HG02642 (cell line): ENCODE data around the gene REV3L.
"Not testable (repeated sequence)": the region's sequence is repeated elsewhere in the genome, so short reads cannot be mapped to it uniquely, and the experiment has no call there.

ENCODE experiments used
- ATAC-seq: cut with Tn5 transposase; IDR thresholded peaks from one replicate; pipeline ENCODE4 v1.9.1; 2021; ENCODE audit warnings: mild to moderate bottlenecking; ENCODE audit not compliant: unreplicated experiment, poor library complexity

The REV3L gene

GRCh38 chr6:111269401-111269970 lies 213.5 kb downstream of the REV3L start:
- ATAC-seq: no peak

- no peak for ATAC-seq
These were observed 215.2 kb downstream of the REV3L start for GRCh38 chr6:111267764-111268333.

DNA sequence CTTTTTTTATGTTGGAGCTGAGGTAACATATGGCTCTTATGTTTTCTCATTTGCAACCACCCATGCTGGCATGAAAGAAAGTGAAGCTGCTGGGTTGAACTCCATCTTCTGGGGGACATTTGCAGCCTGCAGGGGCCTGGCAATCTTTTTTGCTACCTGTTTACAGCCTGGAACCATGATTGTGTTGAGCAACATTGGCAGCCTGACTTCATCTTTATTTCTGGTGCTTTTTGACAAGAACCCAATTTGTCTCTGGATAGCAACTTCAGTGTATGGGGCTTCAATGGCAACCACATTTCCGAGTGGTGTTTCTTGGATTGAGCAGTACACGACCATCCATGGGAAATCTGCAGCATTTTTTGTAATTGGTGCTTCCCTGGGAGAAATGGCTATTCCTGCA lies 216.7 kb downstream of the REV3L start:
- no peak for ATAC-seq

- no peak for ATAC-seq
These were observed 217.2 kb downstream of the REV3L start for GRCh38 chr6:111265842-111266241.

GRCh38 chr6:111263837-111264236 lies 219.2 kb downstream of the REV3L start:
- no peak for ATAC-seq

DNA sequence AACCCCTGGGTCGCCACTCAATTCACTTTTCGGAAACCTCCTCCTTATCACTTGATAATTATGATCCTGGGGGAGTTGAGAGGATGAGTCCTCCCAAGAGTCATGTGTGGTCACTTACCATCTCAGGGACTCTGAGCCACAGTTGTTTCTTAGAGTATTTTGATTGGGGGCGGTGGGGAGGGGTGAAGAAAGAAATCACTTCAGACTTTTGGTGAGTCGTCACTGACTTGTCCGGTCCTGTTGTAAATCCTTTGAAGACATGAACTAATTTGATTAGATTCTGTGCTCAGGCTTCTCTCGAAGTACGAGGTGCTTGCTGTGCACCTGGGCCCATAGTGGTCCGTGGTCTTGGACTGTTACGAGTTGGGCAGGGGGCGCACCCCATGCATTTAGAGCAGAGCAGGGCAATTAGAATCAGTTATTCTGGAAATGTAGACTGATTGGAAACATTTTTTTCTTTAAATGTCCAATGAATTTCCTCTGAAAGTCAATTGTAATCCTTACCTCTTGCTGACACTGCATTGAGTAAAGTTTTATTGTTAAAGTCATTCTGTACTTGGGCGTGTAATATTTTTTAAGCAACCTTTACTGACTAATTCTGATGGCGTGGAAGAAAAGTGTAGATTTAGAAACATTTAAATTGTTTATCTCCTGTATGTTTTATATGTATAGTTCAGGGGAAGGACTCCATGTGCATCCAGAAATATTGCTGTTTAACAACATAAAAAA lies 222.3 kb downstream of the REV3L start:
- no peak for ATAC-seq

DNA sequence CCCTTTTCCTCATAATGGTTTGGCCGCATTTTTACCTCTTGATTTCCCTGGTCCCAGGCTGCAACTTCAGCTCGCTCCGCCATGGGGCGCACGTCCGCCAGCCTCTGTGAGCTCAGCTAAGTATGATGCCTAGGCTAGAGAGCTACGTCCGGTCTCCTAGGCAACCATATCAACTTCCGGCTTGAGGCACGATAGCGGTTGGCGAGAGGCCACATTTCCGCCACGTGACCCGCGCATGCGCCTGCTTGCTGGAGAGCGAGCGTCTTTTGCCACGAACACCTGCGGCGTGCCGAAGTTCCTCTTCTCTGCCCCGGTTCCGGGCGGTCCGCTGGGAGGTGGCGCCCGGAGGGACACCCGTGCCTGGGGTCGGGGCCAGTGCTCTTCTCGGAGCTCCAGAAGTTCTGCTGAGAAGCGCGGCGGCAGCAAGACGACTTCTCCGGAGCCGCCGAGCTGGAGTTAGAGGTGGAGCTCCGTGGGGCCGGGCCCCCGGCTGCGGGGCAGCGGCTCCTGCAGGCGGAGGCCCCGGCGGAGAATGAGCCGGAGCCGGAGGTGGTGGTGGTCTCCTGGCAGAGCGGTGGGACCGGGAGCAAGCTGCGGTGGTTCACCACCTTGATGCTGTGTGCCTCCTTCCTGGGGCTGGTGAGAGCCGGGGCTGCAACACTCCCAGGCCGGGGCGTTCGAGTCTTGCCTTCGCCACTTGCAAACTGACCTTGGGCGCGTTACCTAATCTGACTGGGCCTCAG lies 223.8 kb downstream of the REV3L start:
- peak; percentile 99 for ATAC-seq

GRCh38 chr6:111258615-111259088 lies 224.4 kb downstream of the REV3L start:
- ATAC-seq: no peak

DNA sequence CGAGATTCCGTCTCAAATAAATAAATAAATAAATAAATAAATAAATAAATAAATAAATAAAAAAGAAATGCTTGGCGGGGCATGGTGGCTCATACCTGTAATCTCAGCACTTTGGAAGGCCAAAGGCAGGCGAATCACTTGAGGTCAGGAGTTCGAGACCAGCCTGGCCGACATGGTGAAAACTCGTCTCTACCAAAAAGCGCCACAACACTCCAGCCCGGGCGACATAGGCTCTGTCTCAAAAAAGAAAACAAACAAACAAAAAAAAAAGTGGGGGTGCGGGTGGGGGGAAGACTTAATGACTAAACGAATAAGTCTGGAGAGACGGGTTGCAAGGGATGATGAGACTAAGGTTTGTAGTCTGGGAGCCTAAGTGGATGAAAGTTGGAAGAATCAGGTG lies 225.0 kb downstream of the REV3L start:
- ATAC-seq: no peak

- no peak for ATAC-seq
These were observed 226.4 kb downstream of the REV3L start for GRCh38 chr6:111256646-111257045.

GRCh38 chr6:111255838-111256237 lies 227.2 kb downstream of the REV3L start:
- ATAC-seq: not testable (repeated sequence)

DNA sequence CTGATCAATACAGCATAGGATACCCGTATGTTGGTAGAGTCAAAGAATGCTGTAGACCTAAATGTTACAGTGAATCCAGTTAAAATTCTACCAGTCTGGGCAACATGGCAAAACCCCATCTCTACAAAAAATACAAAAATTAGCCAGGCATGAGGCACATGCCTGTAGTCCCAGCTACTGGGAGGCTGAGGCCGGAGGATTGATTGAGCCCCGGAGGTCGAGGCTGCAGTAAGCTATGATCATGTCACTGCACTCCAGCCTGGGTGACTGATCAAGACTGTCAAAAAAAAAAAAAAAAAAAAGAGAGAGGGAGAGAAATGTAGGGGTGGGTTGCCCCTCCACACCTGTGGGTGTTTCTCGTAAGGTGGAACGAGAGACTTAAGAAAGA lies 228.2 kb downstream of the REV3L start:
- no peak for ATAC-seq

DNA sequence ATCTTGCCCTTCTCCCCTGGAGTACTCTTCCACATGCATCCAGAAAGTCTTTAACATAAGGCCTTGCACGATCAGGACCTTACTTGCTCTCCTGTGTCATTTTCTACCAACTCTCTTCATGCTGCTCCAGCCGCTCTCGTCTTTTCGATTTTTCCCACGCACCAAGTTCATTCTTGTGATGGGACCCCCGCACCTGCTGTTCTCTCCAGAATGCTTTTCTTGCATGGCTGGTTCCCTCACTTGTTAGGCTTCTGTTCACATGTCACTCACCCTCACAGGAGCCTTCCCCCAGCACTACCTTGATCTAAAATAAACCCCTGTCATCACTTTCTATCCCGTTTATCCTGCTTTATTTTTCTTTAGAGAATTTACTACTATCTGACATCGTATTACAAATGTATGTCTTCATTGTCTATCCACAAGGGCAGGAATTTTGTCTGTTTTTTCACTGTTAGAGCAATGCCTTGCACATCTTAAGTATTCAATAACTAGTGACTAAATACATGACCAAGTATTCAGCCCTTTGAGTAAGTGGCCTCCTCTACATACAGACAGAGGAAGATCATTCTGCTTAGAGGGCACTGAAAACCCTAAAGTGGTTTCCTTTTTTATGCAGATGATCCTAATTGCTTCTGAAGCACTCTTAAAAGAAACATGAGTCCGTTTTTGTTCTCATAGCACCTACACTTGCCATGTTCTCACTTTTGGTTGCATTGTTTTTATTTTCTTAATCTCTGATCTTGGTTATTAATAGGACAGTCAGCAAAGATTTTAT lies 228.8 kb downstream of the REV3L start:
- ATAC-seq: no peak

GRCh38 chr6:111252726-111253125 lies 230.3 kb downstream of the REV3L start:
- no peak for ATAC-seq

DNA sequence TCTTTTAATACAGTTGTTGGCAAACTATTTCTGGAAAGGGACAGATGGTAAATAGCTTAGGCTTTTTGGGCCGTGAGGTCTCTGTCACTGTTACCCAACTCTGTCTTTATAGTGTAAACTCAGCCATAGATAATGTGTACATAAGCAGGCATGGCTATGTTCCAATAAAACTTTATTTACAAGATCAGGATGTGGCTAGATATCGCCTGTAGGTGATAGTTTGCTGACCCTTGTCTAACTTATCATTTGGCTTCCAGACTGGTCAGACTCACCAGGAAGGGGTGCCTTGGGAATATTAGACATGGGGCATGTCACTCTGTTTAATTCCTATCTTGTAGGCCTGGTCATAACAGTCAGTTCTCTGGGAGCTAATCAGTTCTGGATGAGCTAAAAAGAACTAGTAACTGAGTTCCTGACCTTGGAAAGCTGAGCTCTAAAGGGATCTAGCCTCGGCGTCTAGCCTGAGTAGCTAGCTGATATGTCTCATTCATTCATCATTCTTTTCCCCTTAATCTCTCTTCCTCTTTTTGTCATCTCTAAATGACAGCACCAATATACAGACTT lies 232.1 kb downstream of the REV3L start:
- ATAC-seq: no peak
